GM23338 (cell line): Measurements from ENCODE around the gene SNAPIN. TPM values are rescaled to one million over a fixed set of nuclear protein-coding genes. Genes with fewer than 3 reads are reported as not detected.

Source experiments
- ATAC-seq: fragments of 200-7000 bp; cut with Tn5 transposase; 3 replicates; pipeline ENCODE4 v1.9.1; 2020
- DNase-seq: peaks from one replicate; pipeline ENCODE4 v3.0.0-alpha.2; 2015; ENCODE audit warnings: low spot score
- H2AFZ ChIP-seq: fragments of 200-600 bp; sonication (generic); 2 replicates; pipeline ENCODE4 v1.8.0; 2016; ENCODE audit warnings: antibody characterized with exemption, mild to moderate bottlenecking, moderate library complexity
- H3F3A ChIP-seq: fragments of 200-600 bp; sonication (generic); replicated peaks from 2 replicates; pipeline ENCODE4 v1.8.0; 2017; ENCODE audit warnings: antibody characterized with exemption, mixed run types, low read depth
- H3K27ac ChIP-seq: fragments of 200-600 bp; sonication (generic); 2 replicates; pipeline ENCODE4 v1.6.1; 2016; ENCODE audit warnings: low read depth
- H3K27me3 ChIP-seq: fragments of 200-600 bp; sonication (generic); 2 replicates; pipeline ENCODE4 v1.8.0; 2016; ENCODE audit warnings: mild to moderate bottlenecking, mixed run types, moderate library complexity; ENCODE audit not compliant: insufficient read depth
- H3K36me3 ChIP-seq: fragments of 200-600 bp; sonication (generic); 2 replicates; pipeline ENCODE4 v1.8.0; 2016; ENCODE audit warnings: mild to moderate bottlenecking; ENCODE audit not compliant: insufficient read depth
- H3K4me1 ChIP-seq: fragments of 200-600 bp; sonication (generic); 2 replicates; pipeline ENCODE4 v1.8.0; 2016; ENCODE audit warnings: mild to moderate bottlenecking, moderate library complexity; ENCODE audit not compliant: insufficient read depth
- H3K4me2 ChIP-seq: fragments of 200-600 bp; sonication (generic); 2 replicates; pipeline ENCODE4 v1.7.1; 2017; ENCODE audit warnings: mixed run types
- H3K4me3 ChIP-seq: fragments of 200-600 bp; sonication (generic); 2 replicates; pipeline ENCODE4 v1.6.1; 2016; ENCODE audit warnings: mixed run types
- H3K79me2 ChIP-seq: fragments of 200-600 bp; sonication (generic); replicated peaks from 2 replicates; pipeline ENCODE4 v1.8.0; 2017; ENCODE audit warnings: mild to moderate bottlenecking; ENCODE audit not compliant: insufficient read depth
- H3K9me2 ChIP-seq: fragments of 200-600 bp; sonication (generic); 2 replicates; pipeline ENCODE4 v1.8.0; 2017; ENCODE audit not compliant: insufficient read depth
- H4K20me1 ChIP-seq: fragments of 200-600 bp; sonication (generic); replicated peaks from 2 replicates; pipeline ENCODE4 v1.8.0; 2017; ENCODE audit warnings: mild to moderate bottlenecking; ENCODE audit not compliant: insufficient read depth
- H3K27ac Mint-ChIP-seq: 2 replicates; pipeline ENCODE4 v1.8.0; 2020; ENCODE audit warnings: inconsistent platforms, mild to moderate bottlenecking, moderate library complexity, mixed read lengths
- H3K27me3 Mint-ChIP-seq: 3 replicates; pipeline ENCODE4 v1.8.0; 2022; ENCODE audit warnings: low read depth, mild to moderate bottlenecking, moderate library complexity, mixed read lengths, inconsistent platforms; ENCODE audit not compliant: insufficient read depth, poor library complexity
- H3K36me3 Mint-ChIP-seq: 3 replicates; pipeline ENCODE4 v1.8.0; 2021; ENCODE audit warnings: low read depth, mild to moderate bottlenecking, inconsistent platforms, moderate library complexity, mixed read lengths
- H3K4me1 Mint-ChIP-seq: 3 replicates; pipeline ENCODE4 v1.8.0; 2020; ENCODE audit warnings: mild to moderate bottlenecking, inconsistent platforms, mixed read lengths
- H3K4me3 Mint-ChIP-seq: 3 replicates; pipeline ENCODE4 v1.8.0; 2021; ENCODE audit warnings: moderate library complexity, mild to moderate bottlenecking, inconsistent platforms, mixed read lengths
- H3K9me3 Mint-ChIP-seq: 3 replicates; pipeline ENCODE4 v1.8.0; 2020; ENCODE audit warnings: moderate library complexity, mild to moderate bottlenecking, inconsistent platforms, mixed read lengths
- CREB1 ChIP-seq: fragments of 250-450 bp; sonication (Bioruptor Pico); IDR thresholded peaks from 2 replicates; pipeline ENCODE4 v1.5.0; 2020; ENCODE audit warnings: low read depth, mild to moderate bottlenecking, moderate library complexity
- EZH2 ChIP-seq: fragments of 200-600 bp; sonication (generic); IDR thresholded peaks from one replicate; pipeline ENCODE4 v1.8.0; 2017; ENCODE audit warnings: antibody characterized with exemption, mild to moderate bottlenecking, low read depth; ENCODE audit not compliant: unreplicated experiment
- EZH2phosphoT487 ChIP-seq: fragments of 200-600 bp; sonication (generic); IDR thresholded peaks from one replicate; pipeline ENCODE4 v1.8.1; 2018; ENCODE audit warnings: antibody characterized with exemption; ENCODE audit not compliant: unreplicated experiment
- JUNB ChIP-seq: IDR thresholded peaks from one replicate; pipeline ENCODE4 v1.6.1; 2016; ENCODE audit warnings: antibody characterized with exemption; ENCODE audit not compliant: unreplicated experiment
- NANOG ChIP-seq: IDR thresholded peaks from 2 replicates; pipeline ENCODE4 v1.6.1; 2016; ENCODE audit warnings: antibody characterized with exemption, borderline replicate concordance
- POLR2AphosphoS5 ChIP-seq: IDR thresholded peaks from 2 replicates; pipeline ENCODE4 v1.6.1; 2016; ENCODE audit warnings: antibody characterized with exemption, low read depth
- STAT1 ChIP-seq: IDR thresholded peaks from one replicate; pipeline ENCODE4 v1.6.1; 2016; ENCODE audit warnings: antibody characterized with exemption; ENCODE audit not compliant: unreplicated experiment
- ZNF114 ChIP-seq: fragments of 250-450 bp; sonication (Bioruptor Pico); IDR thresholded peaks from 2 replicates; pipeline ENCODE4 v1.5.0; 2020; ENCODE audit warnings: mild to moderate bottlenecking, moderate library complexity
- ZNF331 ChIP-seq: fragments of 250-450 bp; sonication (Bioruptor Pico); IDR thresholded peaks from 2 replicates; pipeline ENCODE4 v1.5.0; 2020; ENCODE audit warnings: low read depth, mild to moderate bottlenecking, moderate library complexity
- polyA plus RNA-seq: library from polyadenylated mRNA; unstranded; fragments of >200 nt; fragmentation: Nextera tagmentation; extraction: Ambion mirVana; gene quantifications from 2 replicates; pipeline ENCODE4 v1.2.1, GENCODE V29; 2016
- total RNA-seq: library from RNA; depleted of rRNA; stranded (reverse); fragments of >200 nt; shearing (Covaris generic); gene quantifications from 2 replicates; pipeline ENCODE4 v1.2.3, GENCODE V29; 2014
- TF ChIP-seq, protein P1 (sequence below): IDR thresholded peaks from one replicate; pipeline ENCODE4 v1.6.1; 2018; ENCODE audit warnings: antibody characterized with exemption; ENCODE audit not compliant: unreplicated experiment
- TF ChIP-seq, protein P2 (sequence below), 2 experiments: fragments of 200-600 bp in 1 of 2; sonication (generic) in 1 of 2; conservative IDR thresholded peaks; 2 replicates each; pipeline versions ENCODE4 v1.5.1 to v1.6.1; 2016 to 2017; ENCODE audit warnings: antibody characterized with exemption in 2 of 2, low read depth in 2 of 2, mild to moderate bottlenecking in 2 of 2, moderate library complexity in 1 of 2
- TF ChIP-seq, protein P3 (sequence below): IDR thresholded peaks from 2 replicates; pipeline ENCODE4 v1.6.1; 2016; ENCODE audit warnings: antibody characterized with exemption
- TF ChIP-seq, protein P4 (sequence below): fragments of 250-450 bp; sonication (Bioruptor Pico); IDR thresholded peaks from 2 replicates; pipeline ENCODE4 v1.5.0; 2020; ENCODE audit warnings: mild to moderate bottlenecking, moderate library complexity

The SNAPIN gene
- total and polyA plus RNA-seq, 2 experiments from 2014 or later = 25.6 to 48.5 TPM

DNA sequence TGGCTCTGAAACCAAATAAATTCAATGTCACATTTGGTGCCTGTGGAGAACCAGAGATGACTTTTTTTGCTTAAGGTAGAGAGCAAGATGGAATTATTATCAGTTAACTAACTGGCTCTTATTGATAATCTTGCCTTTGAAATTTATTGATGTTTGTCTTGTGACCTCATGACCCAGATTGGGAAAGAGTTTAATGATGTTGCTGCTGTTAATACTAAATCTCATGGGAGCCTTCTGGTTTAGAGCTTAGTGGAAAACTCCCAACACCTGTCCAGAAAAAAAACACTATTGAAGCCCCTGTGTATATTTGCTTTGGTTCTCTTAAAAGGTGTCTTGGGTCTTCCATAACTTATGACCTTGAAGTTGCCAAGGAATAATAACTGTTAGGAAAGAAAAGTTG, 14.7 kb upstream of the SNAPIN start:
- peaks cover 53% of the 10 kb centered on the region for H3F3A ChIP-seq
- no peaks in the 10 kb centered on the region for H3K27me3 ChIP-seq
- Mint-ChIP-seq H3K27ac (no peak overlapping the region), H3K9me3 (no peaks in the 10 kb centered on the region), H3K4me1 (peaks cover 6% of the 10 kb centered on the region), H3K4me3 (no peak overlapping the region), H3K36me3 (peaks cover 77% of the 10 kb centered on the region), H3K27me3 (peaks cover 10% of the 10 kb centered on the region)
- TF ChIP-seq, protein P1, sequence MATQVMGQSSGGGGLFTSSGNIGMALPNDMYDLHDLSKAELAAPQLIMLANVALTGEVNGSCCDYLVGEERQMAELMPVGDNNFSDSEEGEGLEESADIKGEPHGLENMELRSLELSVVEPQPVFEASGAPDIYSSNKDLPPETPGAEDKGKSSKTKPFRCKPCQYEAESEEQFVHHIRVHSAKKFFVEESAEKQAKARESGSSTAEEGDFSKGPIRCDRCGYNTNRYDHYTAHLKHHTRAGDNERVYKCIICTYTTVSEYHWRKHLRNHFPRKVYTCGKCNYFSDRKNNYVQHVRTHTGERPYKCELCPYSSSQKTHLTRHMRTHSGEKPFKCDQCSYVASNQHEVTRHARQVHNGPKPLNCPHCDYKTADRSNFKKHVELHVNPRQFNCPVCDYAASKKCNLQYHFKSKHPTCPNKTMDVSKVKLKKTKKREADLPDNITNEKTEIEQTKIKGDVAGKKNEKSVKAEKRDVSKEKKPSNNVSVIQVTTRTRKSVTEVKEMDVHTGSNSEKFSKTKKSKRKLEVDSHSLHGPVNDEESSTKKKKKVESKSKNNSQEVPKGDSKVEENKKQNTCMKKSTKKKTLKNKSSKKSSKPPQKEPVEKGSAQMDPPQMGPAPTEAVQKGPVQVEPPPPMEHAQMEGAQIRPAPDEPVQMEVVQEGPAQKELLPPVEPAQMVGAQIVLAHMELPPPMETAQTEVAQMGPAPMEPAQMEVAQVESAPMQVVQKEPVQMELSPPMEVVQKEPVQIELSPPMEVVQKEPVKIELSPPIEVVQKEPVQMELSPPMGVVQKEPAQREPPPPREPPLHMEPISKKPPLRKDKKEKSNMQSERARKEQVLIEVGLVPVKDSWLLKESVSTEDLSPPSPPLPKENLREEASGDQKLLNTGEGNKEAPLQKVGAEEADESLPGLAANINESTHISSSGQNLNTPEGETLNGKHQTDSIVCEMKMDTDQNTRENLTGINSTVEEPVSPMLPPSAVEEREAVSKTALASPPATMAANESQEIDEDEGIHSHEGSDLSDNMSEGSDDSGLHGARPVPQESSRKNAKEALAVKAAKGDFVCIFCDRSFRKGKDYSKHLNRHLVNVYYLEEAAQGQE = no peak
- TF ChIP-seq NANOG = no peak
- TF ChIP-seq, protein P2, sequence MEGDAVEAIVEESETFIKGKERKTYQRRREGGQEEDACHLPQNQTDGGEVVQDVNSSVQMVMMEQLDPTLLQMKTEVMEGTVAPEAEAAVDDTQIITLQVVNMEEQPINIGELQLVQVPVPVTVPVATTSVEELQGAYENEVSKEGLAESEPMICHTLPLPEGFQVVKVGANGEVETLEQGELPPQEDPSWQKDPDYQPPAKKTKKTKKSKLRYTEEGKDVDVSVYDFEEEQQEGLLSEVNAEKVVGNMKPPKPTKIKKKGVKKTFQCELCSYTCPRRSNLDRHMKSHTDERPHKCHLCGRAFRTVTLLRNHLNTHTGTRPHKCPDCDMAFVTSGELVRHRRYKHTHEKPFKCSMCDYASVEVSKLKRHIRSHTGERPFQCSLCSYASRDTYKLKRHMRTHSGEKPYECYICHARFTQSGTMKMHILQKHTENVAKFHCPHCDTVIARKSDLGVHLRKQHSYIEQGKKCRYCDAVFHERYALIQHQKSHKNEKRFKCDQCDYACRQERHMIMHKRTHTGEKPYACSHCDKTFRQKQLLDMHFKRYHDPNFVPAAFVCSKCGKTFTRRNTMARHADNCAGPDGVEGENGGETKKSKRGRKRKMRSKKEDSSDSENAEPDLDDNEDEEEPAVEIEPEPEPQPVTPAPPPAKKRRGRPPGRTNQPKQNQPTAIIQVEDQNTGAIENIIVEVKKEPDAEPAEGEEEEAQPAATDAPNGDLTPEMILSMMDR (conservative IDR thresholded peaks at IDR 0.05; ENCODE audit: low read depth in 2 of 2) = no peak
- TF ChIP-seq STAT1 = no peak
- TF ChIP-seq JUNB = no peak
- no peak for TF ChIP-seq POLR2AphosphoS5
- no peak for TF ChIP-seq EZH2
- TF ChIP-seq EZH2phosphoT487 = no peak
- TF ChIP-seq, protein P3, sequence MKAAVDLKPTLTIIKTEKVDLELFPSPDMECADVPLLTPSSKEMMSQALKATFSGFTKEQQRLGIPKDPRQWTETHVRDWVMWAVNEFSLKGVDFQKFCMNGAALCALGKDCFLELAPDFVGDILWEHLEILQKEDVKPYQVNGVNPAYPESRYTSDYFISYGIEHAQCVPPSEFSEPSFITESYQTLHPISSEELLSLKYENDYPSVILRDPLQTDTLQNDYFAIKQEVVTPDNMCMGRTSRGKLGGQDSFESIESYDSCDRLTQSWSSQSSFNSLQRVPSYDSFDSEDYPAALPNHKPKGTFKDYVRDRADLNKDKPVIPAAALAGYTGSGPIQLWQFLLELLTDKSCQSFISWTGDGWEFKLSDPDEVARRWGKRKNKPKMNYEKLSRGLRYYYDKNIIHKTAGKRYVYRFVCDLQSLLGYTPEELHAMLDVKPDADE = no peak
- TF ChIP-seq ZNF114 = no peak
- TF ChIP-seq CREB1 = no peak
- TF ChIP-seq, protein P4, sequence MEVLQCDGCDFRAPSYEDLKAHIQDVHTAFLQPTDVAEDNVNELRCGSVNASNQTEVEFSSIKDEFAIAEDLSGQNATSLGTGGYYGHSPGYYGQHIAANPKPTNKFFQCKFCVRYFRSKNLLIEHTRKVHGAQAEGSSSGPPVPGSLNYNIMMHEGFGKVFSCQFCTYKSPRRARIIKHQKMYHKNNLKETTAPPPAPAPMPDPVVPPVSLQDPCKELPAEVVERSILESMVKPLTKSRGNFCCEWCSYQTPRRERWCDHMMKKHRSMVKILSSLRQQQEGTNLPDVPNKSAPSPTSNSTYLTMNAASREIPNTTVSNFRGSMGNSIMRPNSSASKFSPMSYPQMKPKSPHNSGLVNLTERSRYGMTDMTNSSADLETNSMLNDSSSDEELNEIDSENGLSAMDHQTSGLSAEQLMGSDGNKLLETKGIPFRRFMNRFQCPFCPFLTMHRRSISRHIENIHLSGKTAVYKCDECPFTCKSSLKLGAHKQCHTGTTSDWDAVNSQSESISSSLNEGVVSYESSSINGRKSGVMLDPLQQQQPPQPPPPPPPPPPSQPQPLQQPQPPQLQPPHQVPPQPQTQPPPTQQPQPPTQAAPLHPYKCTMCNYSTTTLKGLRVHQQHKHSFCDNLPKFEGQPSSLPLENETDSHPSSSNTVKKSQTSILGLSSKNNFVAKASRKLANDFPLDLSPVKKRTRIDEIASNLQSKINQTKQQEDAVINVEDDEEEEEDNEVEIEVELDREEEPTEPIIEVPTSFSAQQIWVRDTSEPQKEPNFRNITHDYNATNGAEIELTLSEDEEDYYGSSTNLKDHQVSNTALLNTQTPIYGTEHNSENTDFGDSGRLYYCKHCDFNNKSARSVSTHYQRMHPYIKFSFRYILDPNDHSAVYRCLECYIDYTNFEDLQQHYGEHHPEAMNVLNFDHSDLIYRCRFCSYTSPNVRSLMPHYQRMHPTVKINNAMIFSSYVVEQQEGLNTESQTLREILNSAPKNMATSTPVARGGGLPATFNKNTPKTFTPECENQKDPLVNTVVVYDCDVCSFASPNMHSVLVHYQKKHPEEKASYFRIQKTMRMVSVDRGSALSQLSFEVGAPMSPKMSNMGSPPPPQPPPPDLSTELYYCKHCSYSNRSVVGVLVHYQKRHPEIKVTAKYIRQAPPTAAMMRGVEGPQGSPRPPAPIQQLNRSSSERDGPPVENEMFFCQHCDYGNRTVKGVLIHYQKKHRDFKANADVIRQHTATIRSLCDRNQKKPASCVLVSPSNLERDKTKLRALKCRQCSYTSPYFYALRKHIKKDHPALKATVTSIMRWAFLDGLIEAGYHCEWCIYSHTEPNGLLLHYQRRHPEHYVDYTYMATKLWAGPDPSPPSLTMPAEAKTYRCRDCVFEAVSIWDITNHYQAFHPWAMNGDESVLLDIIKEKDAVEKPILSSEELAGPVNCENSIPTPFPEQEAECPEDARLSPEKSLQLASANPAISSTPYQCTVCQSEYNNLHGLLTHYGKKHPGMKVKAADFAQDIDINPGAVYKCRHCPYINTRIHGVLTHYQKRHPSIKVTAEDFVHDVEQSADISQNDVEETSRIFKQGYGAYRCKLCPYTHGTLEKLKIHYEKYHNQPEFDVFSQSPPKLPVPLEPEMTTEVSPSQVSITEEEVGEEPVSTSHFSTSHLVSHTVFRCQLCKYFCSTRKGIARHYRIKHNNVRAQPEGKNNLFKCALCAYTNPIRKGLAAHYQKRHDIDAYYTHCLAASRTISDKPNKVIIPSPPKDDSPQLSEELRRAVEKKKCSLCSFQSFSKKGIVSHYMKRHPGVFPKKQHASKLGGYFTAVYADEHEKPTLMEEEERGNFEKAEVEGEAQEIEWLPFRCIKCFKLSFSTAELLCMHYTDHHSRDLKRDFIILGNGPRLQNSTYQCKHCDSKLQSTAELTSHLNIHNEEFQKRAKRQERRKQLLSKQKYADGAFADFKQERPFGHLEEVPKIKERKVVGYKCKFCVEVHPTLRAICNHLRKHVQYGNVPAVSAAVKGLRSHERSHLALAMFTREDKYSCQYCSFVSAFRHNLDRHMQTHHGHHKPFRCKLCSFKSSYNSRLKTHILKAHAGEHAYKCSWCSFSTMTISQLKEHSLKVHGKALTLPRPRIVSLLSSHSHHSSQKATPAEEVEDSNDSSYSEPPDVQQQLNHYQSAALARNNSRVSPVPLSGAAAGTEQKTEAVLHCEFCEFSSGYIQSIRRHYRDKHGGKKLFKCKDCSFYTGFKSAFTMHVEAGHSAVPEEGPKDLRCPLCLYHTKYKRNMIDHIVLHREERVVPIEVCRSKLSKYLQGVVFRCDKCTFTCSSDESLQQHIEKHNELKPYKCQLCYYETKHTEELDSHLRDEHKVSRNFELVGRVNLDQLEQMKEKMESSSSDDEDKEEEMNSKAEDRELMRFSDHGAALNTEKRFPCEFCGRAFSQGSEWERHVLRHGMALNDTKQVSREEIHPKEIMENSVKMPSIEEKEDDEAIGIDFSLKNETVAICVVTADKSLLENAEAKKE = no peak
- TF ChIP-seq ZNF331 (CRISPR knock-in tag) = no peak
- DNase-seq (no peak), ATAC-seq (no peak)
- H3K4me2 ChIP-seq = no peak overlapping the region
- H3K79me2 ChIP-seq = peaks cover 26% of the 10 kb centered on the region
- H3K36me3 ChIP-seq = peaks cover 67% of the 10 kb centered on the region
- no peaks in the 10 kb centered on the region for H3K4me1 ChIP-seq
- H3K27ac ChIP-seq = no peak overlapping the region
- H3K9me2 ChIP-seq = no peaks in the 10 kb centered on the region
- H4K20me1 ChIP-seq = peaks cover 55% of the 10 kb centered on the region
- H2AFZ ChIP-seq = no peak overlapping the region
- H3K4me3 ChIP-seq = no peak overlapping the region
